ENCODE measurements around the gene NUB1. TPM values are rescaled to one million over a fixed set of nuclear protein-coding genes. Genes with fewer than 3 reads are reported as not detected.

NUB1 gene
- total RNA-seq, 1 donor from 2014 or later = 40.4 TPM

GRCh38 chr7:151308256-151308655, 33.4 kb upstream of the NUB1 start:
- no peaks in the 10 kb centered on the region for H3K36me3 Mint-ChIP-seq (ENCODE audit: low read depth)
- H3K9me3 Mint-ChIP-seq = no peaks in the 10 kb centered on the region
- peaks cover 16% of the 10 kb centered on the region for H3K4me1 Mint-ChIP-seq
- no peak for DNase-seq
- H3K27ac Mint-ChIP-seq = no peak overlapping the region
- intact Hi-C loops (cut with micrococcal nuclease) = no loop called here
- no peak overlapping the region for H3K4me3 Mint-ChIP-seq
- peaks cover 16% of the 10 kb centered on the region for H3K27me3 Mint-ChIP-seq

- no peaks in the 10 kb centered on the region for H3K36me3 Mint-ChIP-seq (ENCODE audit: low read depth)
- no peak for DNase-seq
- intact Hi-C loops (cut with micrococcal nuclease) = no loop called here
- peaks cover 13% of the 10 kb centered on the region for H3K27me3 Mint-ChIP-seq
- no peak overlapping the region for H3K4me3 Mint-ChIP-seq
- H3K9me3 Mint-ChIP-seq = no peaks in the 10 kb centered on the region
- no peak overlapping the region for H3K27ac Mint-ChIP-seq
- H3K4me1 Mint-ChIP-seq = peaks cover 14% of the 10 kb centered on the region
Measured at GRCh38 chr7:151308791-151309190, 32.8 kb upstream of the NUB1 start.

- Mint-ChIP-seq H3K27ac (no peak overlapping the region), H3K36me3 (ENCODE audit: low read depth) (no peaks in the 10 kb centered on the region), H3K4me3 (no peak overlapping the region), H3K27me3 (peaks cover 12% of the 10 kb centered on the region), H3K9me3 (no peaks in the 10 kb centered on the region), H3K4me1 (peaks cover 14% of the 10 kb centered on the region)
- no peak for DNase-seq
- intact Hi-C loops (cut with micrococcal nuclease) = no loop called here
Measured at GRCh38 chr7:151309311-151309710, 32.3 kb upstream of the NUB1 start.

- intact Hi-C loops (cut with micrococcal nuclease) = loop anchor here (1.0 kb wide), 1 partner anchor 40 kb away; no protein-coding TSS in a partner anchor
- Mint-ChIP-seq H3K4me1 (peaks cover 14% of the 10 kb centered on the region), H3K27me3 (peaks cover 4% of the 10 kb centered on the region), H3K9me3 (no peaks in the 10 kb centered on the region), H3K27ac (no peak overlapping the region), H3K4me3 (no peak overlapping the region), H3K36me3 (ENCODE audit: low read depth) (no peaks in the 10 kb centered on the region)
- DNase-seq = no peak
Measured at GRCh38 chr7:151310578-151310977, 31.0 kb upstream of the NUB1 start.

- H3K36me3 Mint-ChIP-seq (ENCODE audit: low read depth) = no peaks in the 10 kb centered on the region
- DNase-seq = peak; percentile 71
- no peak overlapping the region for H3K4me3 Mint-ChIP-seq
- intact Hi-C loops (cut with micrococcal nuclease) = no loop called here
- peaks cover 2% of the 10 kb centered on the region for H3K27me3 Mint-ChIP-seq
- no peaks in the 10 kb centered on the region for H3K9me3 Mint-ChIP-seq
- no peak overlapping the region for H3K27ac Mint-ChIP-seq
- peaks cover 9% of the 10 kb centered on the region for H3K4me1 Mint-ChIP-seq
Measured at GRCh38 chr7:151311294-151311864, 30.2 kb upstream of the NUB1 start.

GRCh38 chr7:151312356-151312755, 29.3 kb upstream of the NUB1 start:
- Mint-ChIP-seq H3K4me1 (peaks cover 9% of the 10 kb centered on the region), H3K4me3 (no peak overlapping the region), H3K27me3 (no peaks in the 10 kb centered on the region), H3K9me3 (no peaks in the 10 kb centered on the region), H3K36me3 (ENCODE audit: low read depth) (no peaks in the 10 kb centered on the region), H3K27ac (no peak overlapping the region)
- no peak for DNase-seq
- intact Hi-C loops (cut with micrococcal nuclease) = no loop called here

GRCh38 chr7:151312831-151313809, 28.5 kb upstream of the NUB1 start:
- Mint-ChIP-seq H3K4me3 (no peak overlapping the region), H3K27ac (no peak overlapping the region), H3K27me3 (no peaks in the 10 kb centered on the region), H3K9me3 (no peaks in the 10 kb centered on the region), H3K36me3 (ENCODE audit: low read depth) (no peaks in the 10 kb centered on the region), H3K4me1 (peaks cover 9% of the 10 kb centered on the region)
- DNase-seq = no peak
- intact Hi-C loops (cut with micrococcal nuclease) = no loop called here

GRCh38 chr7:151313857-151314256, 27.8 kb upstream of the NUB1 start:
- Mint-ChIP-seq H3K4me1 (peaks cover 9% of the 10 kb centered on the region), H3K9me3 (peaks cover 5% of the 10 kb centered on the region), H3K27me3 (no peaks in the 10 kb centered on the region), H3K36me3 (ENCODE audit: low read depth) (peaks cover 3% of the 10 kb centered on the region), H3K4me3 (no peak overlapping the region), H3K27ac (no peak overlapping the region)
- intact Hi-C loops (cut with micrococcal nuclease) = no loop called here
- no peak for DNase-seq

GRCh38 chr7:151314401-151314800, 27.2 kb upstream of the NUB1 start:
- Mint-ChIP-seq H3K27ac (no peak overlapping the region), H3K36me3 (ENCODE audit: low read depth) (peaks cover 3% of the 10 kb centered on the region), H3K4me1 (peaks cover 6% of the 10 kb centered on the region), H3K4me3 (no peak overlapping the region), H3K9me3 (peaks cover 10% of the 10 kb centered on the region), H3K27me3 (no peaks in the 10 kb centered on the region)
- intact Hi-C loops (cut with micrococcal nuclease) = no loop called here
- no peak for DNase-seq

GRCh38 chr7:151315038-151315655, 26.5 kb upstream of the NUB1 start:
- peak overlapping the region; percentile 31 for H3K4me3 Mint-ChIP-seq
- no peak overlapping the region for H3K27ac Mint-ChIP-seq
- peaks cover 6% of the 10 kb centered on the region for H3K4me1 Mint-ChIP-seq
- peak; percentile 94 for DNase-seq
- intact Hi-C loops (cut with micrococcal nuclease) = loop anchor here (1.0 to 5.0 kb wide), 2 partner anchors 35 to 132 kb away; no protein-coding TSS in a partner anchor
- no peaks in the 10 kb centered on the region for H3K27me3 Mint-ChIP-seq
- H3K9me3 Mint-ChIP-seq = peaks cover 15% of the 10 kb centered on the region
- H3K36me3 Mint-ChIP-seq (ENCODE audit: low read depth) = peaks cover 3% of the 10 kb centered on the region

GRCh38 chr7:151316896-151317295, 24.7 kb upstream of the NUB1 start:
- no peak overlapping the region for H3K4me3 Mint-ChIP-seq

GRCh38 chr7:151317936-151318335, 23.7 kb upstream of the NUB1 start:
- Mint-ChIP-seq H3K4me1 (peaks cover 6% of the 10 kb centered on the region), H3K9me3 (peaks cover 19% of the 10 kb centered on the region), H3K27ac (no peak overlapping the region), H3K27me3 (no peaks in the 10 kb centered on the region), H3K36me3 (ENCODE audit: low read depth) (peaks cover 3% of the 10 kb centered on the region), H3K4me3 (no peak overlapping the region)
- intact Hi-C loops (cut with micrococcal nuclease) = loop anchor here (5.0 kb wide), 1 partner anchor 129 kb away; no protein-coding TSS in a partner anchor
- DNase-seq = no peak

More at GRCh38 chr7:151316896-151317295, 24.7 kb upstream of the NUB1 start:
- H3K4me1 Mint-ChIP-seq = peaks cover 6% of the 10 kb centered on the region
- intact Hi-C loops (cut with micrococcal nuclease) = loop anchor here (5.0 kb wide), 1 partner anchor 130 kb away; no protein-coding TSS in a partner anchor
- H3K36me3 Mint-ChIP-seq (ENCODE audit: low read depth) = peaks cover 3% of the 10 kb centered on the region
- peaks cover 15% of the 10 kb centered on the region for H3K9me3 Mint-ChIP-seq
- H3K27me3 Mint-ChIP-seq = no peaks in the 10 kb centered on the region
- H3K27ac Mint-ChIP-seq = no peak overlapping the region
- DNase-seq = no peak

GRCh38 chr7:151319189-151319588, 22.4 kb upstream of the NUB1 start:
- Mint-ChIP-seq H3K4me1 (peaks cover 6% of the 10 kb centered on the region), H3K36me3 (ENCODE audit: low read depth) (peaks cover 3% of the 10 kb centered on the region), H3K27me3 (peaks cover 7% of the 10 kb centered on the region), H3K4me3 (no peak overlapping the region), H3K9me3 (peaks cover 19% of the 10 kb centered on the region), H3K27ac (no peak overlapping the region)
- intact Hi-C loops (cut with micrococcal nuclease) = loop anchor here (5.0 kb wide), 1 partner anchor 128 kb away; no protein-coding TSS in a partner anchor
- DNase-seq = no peak

Measured in activated CD4-positive, alpha-beta T cell treated with anti-CD3 and anti-CD28 coated beads, Interleukin-2, amount 10 ng/mL, durations not matched to agents 24 days and 14 days (primary cell).